Neutrophil (primary cell): ENCODE measurements around the gene APC2.

Experiments used
- H3K27ac ChIP-seq: fragments of 200-600 bp; sonication (generic); 2 replicates; pipeline ENCODE4 v1.5.1; 2016; ENCODE audit warnings: mild to moderate bottlenecking, moderate library complexity
- H3K27me3 ChIP-seq: fragments of 200-600 bp; sonication (generic); 2 replicates; pipeline ENCODE4 v1.6.0; 2016; ENCODE audit warnings: mild to moderate bottlenecking
- H3K36me3 ChIP-seq: fragments of 200-600 bp; sonication (generic); 2 replicates; pipeline ENCODE4 v1.5.1; 2017
- H3K4me1 ChIP-seq, 2 experiments: fragments of 200-600 bp in 1 of 2; sonication (generic) in 1 of 2; 1 replicate in 1 of 2; 2 replicates in 1 of 2; pipeline versions ENCODE4 v1.5.1 to v1.6.1; 2013 to 2016; ENCODE audit warnings: low read depth in 1 of 2, low read length in 1 of 2, mild to moderate bottlenecking in 1 of 2, moderate library complexity in 1 of 2; ENCODE audit not compliant: control insufficient read depth in 1 of 2, insufficient read depth in 1 of 2
- H3K4me3 ChIP-seq, 2 experiments: fragments of 200-600 bp in 1 of 2; sonication (generic) in 1 of 2; 1 replicate in 1 of 2; 2 replicates in 1 of 2; pipeline ENCODE4 v1.5.1; 2013 to 2016; ENCODE audit warnings: low read depth in 1 of 2, low read length in 1 of 2, mild to moderate bottlenecking in 1 of 2, moderate library complexity in 1 of 2
- H3K9me3 ChIP-seq: fragments of 200-600 bp; sonication (generic); 2 replicates; pipeline ENCODE4 v1.5.1; 2016
- TF ChIP-seq, protein P1 (sequence below): fragments of 200-600 bp; sonication (generic); IDR thresholded peaks from 2 replicates; pipeline ENCODE4 v1.5.1; 2016; ENCODE audit warnings: antibody characterized with exemption

The APC2 gene

DNA sequence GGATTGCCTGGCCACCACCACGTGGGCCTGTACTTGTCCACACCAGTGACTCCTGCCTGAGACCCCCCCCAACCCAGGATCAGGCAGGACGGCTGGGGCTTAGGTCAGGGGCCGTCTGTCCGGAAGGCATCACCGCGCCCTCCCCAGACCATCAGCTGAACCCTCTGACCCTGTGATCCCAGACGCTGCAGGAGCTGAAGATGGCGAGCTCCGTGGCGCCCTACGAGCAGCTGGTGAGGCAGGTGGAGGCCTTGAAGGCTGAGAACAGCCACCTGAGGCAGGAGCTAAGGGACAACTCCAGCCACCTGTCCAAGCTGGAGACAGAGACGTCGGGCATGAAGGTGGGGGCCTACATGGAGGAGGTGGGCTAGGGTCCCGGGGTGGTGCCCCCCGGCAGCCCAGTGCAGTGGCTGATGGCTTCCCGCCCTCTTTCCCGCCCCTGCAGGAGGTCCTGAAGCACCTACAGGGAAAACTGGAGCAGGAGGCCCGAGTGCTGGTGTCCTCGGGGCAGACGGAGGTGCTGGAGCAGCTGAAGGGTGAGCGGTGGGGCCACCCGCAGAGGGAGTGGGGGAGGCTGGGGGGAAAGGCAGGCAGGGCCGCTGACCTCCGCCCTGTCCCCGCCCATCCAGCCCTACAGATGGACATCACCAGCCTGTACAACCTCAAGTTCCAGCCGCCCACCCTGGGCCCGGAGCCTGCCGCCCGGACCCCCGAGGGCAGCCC lies 3.0 kb downstream of the APC2 start:
- H3K27ac ChIP-seq, result no peak overlapping the region
- H3K4me3 ChIP-seq, result no peak overlapping the region
- peaks cover 4 to 7% of the 10 kb centered on the region in 2 experiments for H3K4me1 ChIP-seq
- H3K9me3 ChIP-seq, result no peaks in the 10 kb centered on the region
- TF ChIP-seq, protein P1, sequence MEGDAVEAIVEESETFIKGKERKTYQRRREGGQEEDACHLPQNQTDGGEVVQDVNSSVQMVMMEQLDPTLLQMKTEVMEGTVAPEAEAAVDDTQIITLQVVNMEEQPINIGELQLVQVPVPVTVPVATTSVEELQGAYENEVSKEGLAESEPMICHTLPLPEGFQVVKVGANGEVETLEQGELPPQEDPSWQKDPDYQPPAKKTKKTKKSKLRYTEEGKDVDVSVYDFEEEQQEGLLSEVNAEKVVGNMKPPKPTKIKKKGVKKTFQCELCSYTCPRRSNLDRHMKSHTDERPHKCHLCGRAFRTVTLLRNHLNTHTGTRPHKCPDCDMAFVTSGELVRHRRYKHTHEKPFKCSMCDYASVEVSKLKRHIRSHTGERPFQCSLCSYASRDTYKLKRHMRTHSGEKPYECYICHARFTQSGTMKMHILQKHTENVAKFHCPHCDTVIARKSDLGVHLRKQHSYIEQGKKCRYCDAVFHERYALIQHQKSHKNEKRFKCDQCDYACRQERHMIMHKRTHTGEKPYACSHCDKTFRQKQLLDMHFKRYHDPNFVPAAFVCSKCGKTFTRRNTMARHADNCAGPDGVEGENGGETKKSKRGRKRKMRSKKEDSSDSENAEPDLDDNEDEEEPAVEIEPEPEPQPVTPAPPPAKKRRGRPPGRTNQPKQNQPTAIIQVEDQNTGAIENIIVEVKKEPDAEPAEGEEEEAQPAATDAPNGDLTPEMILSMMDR, result no peak
- peaks cover 100% of the 10 kb centered on the region for H3K27me3 ChIP-seq
- H3K36me3 ChIP-seq, result no peaks in the 10 kb centered on the region

DNA sequence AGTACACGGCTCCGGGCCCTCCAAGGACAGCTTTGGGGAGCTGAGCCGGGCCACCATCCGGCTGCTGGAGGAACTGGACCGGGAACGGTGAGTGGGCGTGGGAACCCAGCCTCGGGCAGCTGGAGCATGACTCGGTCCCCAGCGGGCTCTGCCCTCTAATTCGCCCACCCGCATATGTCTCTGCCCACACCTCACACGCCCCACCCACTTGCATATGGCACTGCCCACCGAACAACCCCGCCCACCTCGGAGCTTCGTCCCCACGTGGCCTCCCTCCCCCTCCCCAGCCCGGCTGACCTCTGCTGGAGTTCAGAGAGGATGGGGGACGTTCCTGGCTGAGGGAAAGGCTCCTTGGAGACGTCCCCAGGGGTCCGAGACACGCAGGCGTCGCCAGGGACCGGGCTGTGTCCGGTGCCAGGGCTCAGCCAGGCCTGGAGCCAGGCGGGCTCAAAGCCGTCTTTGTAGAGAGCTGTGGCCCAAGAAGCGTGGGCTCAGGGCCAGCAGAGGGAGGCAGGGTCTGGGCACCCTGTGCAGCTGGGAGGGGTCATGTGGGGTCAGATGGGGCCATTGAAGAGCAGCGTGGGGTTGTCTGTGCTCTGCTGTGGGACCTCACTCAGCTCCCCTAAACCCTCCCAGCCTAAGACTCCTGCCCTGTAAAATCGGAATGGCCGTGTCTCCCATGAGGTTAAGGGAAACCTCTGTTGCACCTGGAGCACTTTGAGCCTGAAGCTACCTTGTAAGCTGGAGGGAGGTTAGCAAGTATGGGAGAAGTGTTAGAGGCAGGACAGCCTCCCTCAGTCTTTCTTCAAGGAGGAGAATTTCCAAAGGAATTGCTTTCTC lies 3.8 kb downstream of the APC2 start:
- Histone ChIP-seq H3K27me3 (peaks cover 100% of the 10 kb centered on the region), H3K4me1 (peaks cover 4 to 7% of the 10 kb centered on the region in 2 experiments), H3K9me3 (no peaks in the 10 kb centered on the region), H3K4me3 (no peak overlapping the region), H3K27ac (no peak overlapping the region), H3K36me3 (no peaks in the 10 kb centered on the region)
- TF ChIP-seq, protein P1, result no peak

GRCh38 chr19:1455002-1455335 lies 5.0 kb downstream of the APC2 start:
- Histone ChIP-seq H3K9me3 (no peaks in the 10 kb centered on the region), H3K36me3 (peaks cover 4% of the 10 kb centered on the region), H3K27ac (no peak overlapping the region), H3K27me3 (peaks cover 99% of the 10 kb centered on the region), H3K4me3 (no peak overlapping the region), H3K4me1 (peaks cover 4 to 7% of the 10 kb centered on the region in 2 experiments)
- TF ChIP-seq, protein P1, result no peak

DNA sequence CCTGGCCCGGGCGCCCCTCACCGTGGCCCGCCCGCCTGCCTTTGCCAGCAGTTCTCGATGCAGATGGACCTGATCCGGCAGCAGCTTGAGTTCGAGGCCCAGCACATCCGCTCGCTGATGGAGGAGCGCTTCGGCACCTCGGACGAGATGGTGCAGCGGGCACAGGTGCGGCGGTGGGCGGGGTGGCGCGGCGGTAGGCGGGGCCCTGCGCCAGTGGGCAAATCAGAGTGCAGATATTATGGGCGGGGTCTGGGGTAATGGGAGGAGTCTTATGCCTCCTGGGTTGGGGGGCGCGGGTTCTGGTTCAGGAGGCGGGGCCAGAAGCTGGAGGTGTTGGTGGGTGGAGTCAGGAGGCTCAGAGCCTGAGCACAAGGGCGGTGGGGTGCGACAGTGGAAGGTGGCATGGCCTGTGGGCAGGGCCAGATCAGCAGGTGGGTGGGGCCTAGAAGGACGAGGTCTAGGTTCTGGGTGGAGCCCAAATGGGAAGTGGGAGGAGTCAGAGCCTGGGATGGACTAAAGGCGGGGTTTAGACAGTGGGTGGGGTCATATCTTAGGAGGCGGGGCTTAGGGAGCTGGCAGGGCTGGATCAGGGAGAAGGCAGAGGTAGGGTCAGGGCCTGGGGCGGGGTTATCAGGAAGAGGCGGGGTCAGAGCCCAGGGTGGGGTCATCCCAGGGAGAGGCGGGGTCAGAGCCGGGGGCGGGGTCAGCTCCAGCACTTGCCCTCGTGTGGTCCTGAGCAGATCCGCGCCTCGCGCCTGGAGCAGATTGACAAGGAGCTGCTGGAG lies 5.6 kb downstream of the APC2 start:
- peaks cover 4 to 7% of the 10 kb centered on the region in 2 experiments for H3K4me1 ChIP-seq
- TF ChIP-seq, protein P1, result no peak
- H3K27ac ChIP-seq, result no peak overlapping the region
- peaks cover 10% of the 10 kb centered on the region for H3K36me3 ChIP-seq
- peaks cover 93% of the 10 kb centered on the region for H3K27me3 ChIP-seq
- H3K9me3 ChIP-seq, result no peaks in the 10 kb centered on the region
- H3K4me3 ChIP-seq, result no peak overlapping the region

DNA sequence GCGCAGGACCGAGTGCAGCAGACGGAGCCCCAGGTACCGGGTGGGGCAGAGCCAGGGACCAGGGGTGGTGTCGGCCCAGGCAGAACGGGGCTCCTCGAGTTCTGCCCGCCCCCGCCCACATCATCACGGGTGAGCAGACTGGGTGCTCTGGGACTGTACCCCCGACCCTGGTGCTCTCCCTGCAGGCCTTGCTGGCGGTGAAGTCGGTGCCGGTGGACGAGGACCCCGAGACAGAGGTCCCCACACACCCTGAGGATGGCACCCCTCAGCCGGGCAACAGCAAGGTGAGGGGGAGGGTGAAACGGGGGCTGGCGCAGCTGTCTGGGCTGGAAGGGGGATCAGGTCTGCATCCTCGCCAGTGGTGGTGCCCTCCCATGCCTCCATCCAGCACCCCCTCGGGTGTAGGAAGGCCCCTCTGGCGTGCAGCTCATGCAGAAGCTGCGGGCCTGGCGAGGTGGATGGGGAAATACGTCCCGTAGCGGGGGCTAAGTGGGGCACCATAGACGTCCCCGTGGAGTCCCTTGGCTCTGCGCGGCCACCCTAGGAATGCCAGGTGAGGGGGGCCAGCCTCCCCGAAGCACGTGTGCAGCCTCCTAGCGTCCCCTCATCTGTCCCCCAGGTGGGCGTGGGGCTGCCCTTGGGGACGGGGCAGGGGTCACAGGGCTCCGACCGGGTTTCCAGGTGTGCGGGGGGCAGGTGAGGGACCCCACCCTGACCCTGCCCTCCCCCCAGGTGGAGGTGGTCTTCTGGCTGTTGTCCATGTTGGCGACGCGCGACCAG lies 6.4 kb downstream of the APC2 start:
- H3K36me3 ChIP-seq, result peaks cover 18% of the 10 kb centered on the region
- no peaks in the 10 kb centered on the region for H3K9me3 ChIP-seq
- H3K4me3 ChIP-seq, result no peak overlapping the region
- H3K4me1 ChIP-seq, result peaks cover 4 to 7% of the 10 kb centered on the region in 2 experiments
- no peak overlapping the region for H3K27ac ChIP-seq
- peaks cover 85% of the 10 kb centered on the region for H3K27me3 ChIP-seq
- TF ChIP-seq, protein P1, result no peak
